ENCODE measurements around the gene TUBA1C.

The TUBA1C gene

DNA sequence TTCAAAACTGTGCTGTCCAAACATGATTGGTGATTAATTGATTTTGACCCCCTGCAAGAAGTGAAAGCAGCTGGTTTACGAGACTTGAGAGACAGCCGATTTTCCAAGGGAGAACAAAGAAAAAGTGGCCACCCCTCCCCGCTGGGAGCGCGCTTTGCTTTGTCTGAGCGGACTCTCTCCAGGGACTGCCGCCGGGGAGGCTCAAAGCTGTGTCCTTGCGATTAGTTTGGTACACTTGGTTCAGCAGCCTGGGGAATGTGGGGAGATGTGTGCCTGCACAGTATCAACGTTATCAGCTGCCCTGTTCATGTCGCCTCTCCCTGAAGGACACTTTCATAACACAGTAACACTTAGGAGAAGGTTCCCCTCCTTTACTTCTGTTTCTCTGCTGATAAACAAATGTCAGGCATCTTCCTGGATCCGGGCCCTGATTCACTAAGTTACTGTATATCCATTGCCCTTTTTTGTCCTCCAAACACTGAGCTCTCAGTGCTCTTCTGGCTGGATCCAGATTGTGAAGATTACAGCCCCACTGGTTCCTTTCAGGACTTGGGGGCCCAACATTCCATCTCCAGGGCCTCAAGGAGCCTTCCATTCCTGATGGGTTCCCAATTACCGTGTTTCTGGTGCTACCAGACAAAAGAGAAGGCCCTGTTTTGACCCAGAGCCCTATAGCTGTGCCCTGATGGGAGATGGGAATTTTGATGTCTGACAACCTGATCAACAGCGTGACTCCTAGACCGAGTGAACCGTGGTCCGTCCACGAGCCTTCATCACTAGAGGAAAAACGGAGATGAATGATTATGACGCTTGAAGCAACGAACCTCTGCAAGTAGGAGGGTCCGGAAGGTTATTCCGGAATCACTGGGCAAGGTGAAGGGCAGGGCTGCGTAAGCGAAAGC lies 31.7 kb upstream of the TUBA1C start (continued):
- TF ChIP-seq, protein P1, sequence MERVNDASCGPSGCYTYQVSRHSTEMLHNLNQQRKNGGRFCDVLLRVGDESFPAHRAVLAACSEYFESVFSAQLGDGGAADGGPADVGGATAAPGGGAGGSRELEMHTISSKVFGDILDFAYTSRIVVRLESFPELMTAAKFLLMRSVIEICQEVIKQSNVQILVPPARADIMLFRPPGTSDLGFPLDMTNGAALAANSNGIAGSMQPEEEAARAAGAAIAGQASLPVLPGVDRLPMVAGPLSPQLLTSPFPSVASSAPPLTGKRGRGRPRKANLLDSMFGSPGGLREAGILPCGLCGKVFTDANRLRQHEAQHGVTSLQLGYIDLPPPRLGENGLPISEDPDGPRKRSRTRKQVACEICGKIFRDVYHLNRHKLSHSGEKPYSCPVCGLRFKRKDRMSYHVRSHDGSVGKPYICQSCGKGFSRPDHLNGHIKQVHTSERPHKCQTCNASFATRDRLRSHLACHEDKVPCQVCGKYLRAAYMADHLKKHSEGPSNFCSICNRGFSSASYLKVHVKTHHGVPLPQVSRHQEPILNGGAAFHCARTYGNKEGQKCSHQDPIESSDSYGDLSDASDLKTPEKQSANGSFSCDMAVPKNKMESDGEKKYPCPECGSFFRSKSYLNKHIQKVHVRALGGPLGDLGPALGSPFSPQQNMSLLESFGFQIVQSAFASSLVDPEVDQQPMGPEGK (tag by site-specific recombination; IDR thresholded peaks at IDR 0.05) = peak; percentile 48
- TF ChIP-seq, protein P2, sequence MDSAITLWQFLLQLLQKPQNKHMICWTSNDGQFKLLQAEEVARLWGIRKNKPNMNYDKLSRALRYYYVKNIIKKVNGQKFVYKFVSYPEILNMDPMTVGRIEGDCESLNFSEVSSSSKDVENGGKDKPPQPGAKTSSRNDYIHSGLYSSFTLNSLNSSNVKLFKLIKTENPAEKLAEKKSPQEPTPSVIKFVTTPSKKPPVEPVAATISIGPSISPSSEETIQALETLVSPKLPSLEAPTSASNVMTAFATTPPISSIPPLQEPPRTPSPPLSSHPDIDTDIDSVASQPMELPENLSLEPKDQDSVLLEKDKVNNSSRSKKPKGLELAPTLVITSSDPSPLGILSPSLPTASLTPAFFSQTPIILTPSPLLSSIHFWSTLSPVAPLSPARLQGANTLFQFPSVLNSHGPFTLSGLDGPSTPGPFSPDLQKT (IDR thresholded peaks at IDR 0.05; ENCODE audit: borderline replicate concordance, low read depth, low read length) = no peak
- no peak for TF ChIP-seq ZNF791 (tag by site-specific recombination; IDR thresholded peaks at IDR 0.05)
- TF ChIP-seq GLI4 (tag by site-specific recombination; IDR thresholded peaks at IDR 0.05) = no peak
- TF ChIP-seq ZNF560 (tag by site-specific recombination; IDR thresholded peaks at IDR 0.05; ENCODE audit: borderline replicate concordance) = no peak
- TF ChIP-seq, protein P3, sequence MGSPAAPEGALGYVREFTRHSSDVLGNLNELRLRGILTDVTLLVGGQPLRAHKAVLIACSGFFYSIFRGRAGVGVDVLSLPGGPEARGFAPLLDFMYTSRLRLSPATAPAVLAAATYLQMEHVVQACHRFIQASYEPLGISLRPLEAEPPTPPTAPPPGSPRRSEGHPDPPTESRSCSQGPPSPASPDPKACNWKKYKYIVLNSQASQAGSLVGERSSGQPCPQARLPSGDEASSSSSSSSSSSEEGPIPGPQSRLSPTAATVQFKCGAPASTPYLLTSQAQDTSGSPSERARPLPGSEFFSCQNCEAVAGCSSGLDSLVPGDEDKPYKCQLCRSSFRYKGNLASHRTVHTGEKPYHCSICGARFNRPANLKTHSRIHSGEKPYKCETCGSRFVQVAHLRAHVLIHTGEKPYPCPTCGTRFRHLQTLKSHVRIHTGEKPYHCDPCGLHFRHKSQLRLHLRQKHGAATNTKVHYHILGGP (tag by site-specific recombination; IDR thresholded peaks at IDR 0.05) = no peak
- TF ChIP-seq ZNF664 (tag by site-specific recombination; IDR thresholded peaks at IDR 0.05) = no peak
- no peak for TF ChIP-seq ZNF354C (tag by site-specific recombination; IDR thresholded peaks at IDR 0.05; ENCODE audit: borderline replicate concordance, low read depth)
- no peak for TF ChIP-seq TCF7L2 (IDR thresholded peaks at IDR 0.05; ENCODE audit: borderline replicate concordance, low read depth, low read length)
- TF ChIP-seq SETDB1 (IDR thresholded peaks at IDR 0.05; ENCODE audit: insufficient read length, low read length) = no peak
- TF ChIP-seq, protein P4, sequence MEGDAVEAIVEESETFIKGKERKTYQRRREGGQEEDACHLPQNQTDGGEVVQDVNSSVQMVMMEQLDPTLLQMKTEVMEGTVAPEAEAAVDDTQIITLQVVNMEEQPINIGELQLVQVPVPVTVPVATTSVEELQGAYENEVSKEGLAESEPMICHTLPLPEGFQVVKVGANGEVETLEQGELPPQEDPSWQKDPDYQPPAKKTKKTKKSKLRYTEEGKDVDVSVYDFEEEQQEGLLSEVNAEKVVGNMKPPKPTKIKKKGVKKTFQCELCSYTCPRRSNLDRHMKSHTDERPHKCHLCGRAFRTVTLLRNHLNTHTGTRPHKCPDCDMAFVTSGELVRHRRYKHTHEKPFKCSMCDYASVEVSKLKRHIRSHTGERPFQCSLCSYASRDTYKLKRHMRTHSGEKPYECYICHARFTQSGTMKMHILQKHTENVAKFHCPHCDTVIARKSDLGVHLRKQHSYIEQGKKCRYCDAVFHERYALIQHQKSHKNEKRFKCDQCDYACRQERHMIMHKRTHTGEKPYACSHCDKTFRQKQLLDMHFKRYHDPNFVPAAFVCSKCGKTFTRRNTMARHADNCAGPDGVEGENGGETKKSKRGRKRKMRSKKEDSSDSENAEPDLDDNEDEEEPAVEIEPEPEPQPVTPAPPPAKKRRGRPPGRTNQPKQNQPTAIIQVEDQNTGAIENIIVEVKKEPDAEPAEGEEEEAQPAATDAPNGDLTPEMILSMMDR (tag by site-specific recombination; IDR thresholded peaks at IDR 0.05) = peak; percentile 54; the same call in 1 of the 2 replicates
- TF ChIP-seq ZNF76 (tag by site-specific recombination; IDR thresholded peaks at IDR 0.05; ENCODE audit: borderline replicate concordance, low read depth) = no peak
- TF ChIP-seq EGR2 (tag by site-specific recombination; IDR thresholded peaks at IDR 0.05; ENCODE audit: low read depth) = no peak
- no peak for TF ChIP-seq KLF7 (tag by site-specific recombination; IDR thresholded peaks at IDR 0.05; ENCODE audit: borderline replicate concordance)
- no peak for TF ChIP-seq ZSCAN16 (tag by site-specific recombination; IDR thresholded peaks at IDR 0.05)
- no peak for TF ChIP-seq ZNF138 (tag by site-specific recombination; IDR thresholded peaks at IDR 0.05; ENCODE audit: borderline replicate concordance)
- TF ChIP-seq ZNF555 (tag by site-specific recombination; conservative IDR thresholded peaks at IDR 0.05) = no peak
- no peak for TF ChIP-seq HOXD13 (CRISPR knock-in tag; IDR thresholded peaks at IDR 0.05; ENCODE audit: borderline replicate concordance)
- no peak for TF ChIP-seq ZNF610 (tag by site-specific recombination; IDR thresholded peaks at IDR 0.05; ENCODE audit: borderline replicate concordance)
- no peak for TF ChIP-seq ZBTB7A (tag by site-specific recombination; IDR thresholded peaks at IDR 0.05; ENCODE audit: low read depth)
- TF ChIP-seq, protein P5, sequence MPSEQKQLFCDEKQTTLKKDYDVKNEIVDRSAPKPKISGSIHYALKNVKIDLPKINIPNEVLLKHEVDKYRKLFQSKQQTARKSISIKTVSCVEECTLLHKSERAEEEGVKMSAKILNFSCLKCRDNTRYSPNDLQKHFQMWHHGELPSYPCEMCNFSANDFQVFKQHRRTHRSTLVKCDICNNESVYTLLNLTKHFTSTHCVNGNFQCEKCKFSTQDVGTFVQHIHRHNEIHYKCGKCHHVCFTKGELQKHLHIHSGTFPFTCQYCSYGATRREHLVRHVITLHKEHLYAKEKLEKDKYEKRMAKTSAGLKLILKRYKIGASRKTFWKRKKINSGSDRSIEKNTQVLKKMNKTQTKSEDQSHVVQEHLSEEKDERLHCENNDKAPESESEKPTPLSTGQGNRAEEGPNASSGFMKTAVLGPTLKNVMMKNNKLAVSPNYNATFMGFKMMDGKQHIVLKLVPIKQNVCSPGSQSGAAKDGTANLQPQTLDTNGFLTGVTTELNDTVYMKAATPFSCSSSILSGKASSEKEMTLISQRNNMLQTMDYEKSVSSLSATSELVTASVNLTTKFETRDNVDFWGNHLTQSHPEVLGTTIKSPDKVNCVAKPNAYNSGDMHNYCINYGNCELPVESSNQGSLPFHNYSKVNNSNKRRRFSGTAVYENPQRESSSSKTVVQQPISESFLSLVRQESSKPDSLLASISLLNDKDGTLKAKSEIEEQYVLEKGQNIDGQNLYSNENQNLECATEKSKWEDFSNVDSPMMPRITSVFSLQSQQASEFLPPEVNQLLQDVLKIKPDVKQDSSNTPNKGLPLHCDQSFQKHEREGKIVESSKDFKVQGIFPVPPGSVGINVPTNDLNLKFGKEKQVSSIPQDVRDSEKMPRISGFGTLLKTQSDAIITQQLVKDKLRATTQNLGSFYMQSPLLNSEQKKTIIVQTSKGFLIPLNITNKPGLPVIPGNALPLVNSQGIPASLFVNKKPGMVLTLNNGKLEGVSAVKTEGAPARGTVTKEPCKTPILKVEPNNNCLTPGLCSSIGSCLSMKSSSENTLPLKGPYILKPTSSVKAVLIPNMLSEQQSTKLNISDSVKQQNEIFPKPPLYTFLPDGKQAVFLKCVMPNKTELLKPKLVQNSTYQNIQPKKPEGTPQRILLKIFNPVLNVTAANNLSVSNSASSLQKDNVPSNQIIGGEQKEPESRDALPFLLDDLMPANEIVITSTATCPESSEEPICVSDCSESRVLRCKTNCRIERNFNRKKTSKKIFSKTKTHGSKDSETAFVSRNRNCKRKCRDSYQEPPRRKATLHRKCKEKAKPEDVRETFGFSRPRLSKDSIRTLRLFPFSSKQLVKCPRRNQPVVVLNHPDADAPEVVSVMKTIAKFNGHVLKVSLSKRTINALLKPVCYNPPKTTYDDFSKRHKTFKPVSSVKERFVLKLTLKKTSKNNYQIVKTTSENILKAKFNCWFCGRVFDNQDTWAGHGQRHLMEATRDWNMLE (tag by site-specific recombination; conservative IDR thresholded peaks at IDR 0.05; ENCODE audit: low read depth) = no peak
- TF ChIP-seq ZNF223 (tag by site-specific recombination; IDR thresholded peaks at IDR 0.05) = no peak
- TF ChIP-seq ZNF140 (tag by site-specific recombination; IDR thresholded peaks at IDR 0.05) = no peak
- TF ChIP-seq ZNF514 (tag by site-specific recombination; IDR thresholded peaks at IDR 0.05) = no peak
- TF ChIP-seq ZNF561 (tag by site-specific recombination; IDR thresholded peaks at IDR 0.05; ENCODE audit: borderline replicate concordance) = peak; percentile 41
- TF ChIP-seq ZNF624 (tag by site-specific recombination; IDR thresholded peaks at IDR 0.05) = no peak
- no peak for TF ChIP-seq ZNF621 (tag by site-specific recombination; IDR thresholded peaks at IDR 0.05)
- TF ChIP-seq ZSCAN23 (tag by site-specific recombination; IDR thresholded peaks at IDR 0.05) = no peak
- no peak for TF ChIP-seq ZNF175 (tag by site-specific recombination; IDR thresholded peaks at IDR 0.05)
